Ammon's horn (tissue), 1 donor: ENCODE data around the gene CIAO2B.

Experiments used
- DNase-seq: peaks from one replicate; pipeline ENCODE4 v3.0.0-alpha.2; 2016; ENCODE audit warnings: low spot score

The CIAO2B gene

GRCh38 chr16:66886321-66886720, 47.9 kb downstream of the CIAO2B start:
- DNase-seq = no peak

DNA sequence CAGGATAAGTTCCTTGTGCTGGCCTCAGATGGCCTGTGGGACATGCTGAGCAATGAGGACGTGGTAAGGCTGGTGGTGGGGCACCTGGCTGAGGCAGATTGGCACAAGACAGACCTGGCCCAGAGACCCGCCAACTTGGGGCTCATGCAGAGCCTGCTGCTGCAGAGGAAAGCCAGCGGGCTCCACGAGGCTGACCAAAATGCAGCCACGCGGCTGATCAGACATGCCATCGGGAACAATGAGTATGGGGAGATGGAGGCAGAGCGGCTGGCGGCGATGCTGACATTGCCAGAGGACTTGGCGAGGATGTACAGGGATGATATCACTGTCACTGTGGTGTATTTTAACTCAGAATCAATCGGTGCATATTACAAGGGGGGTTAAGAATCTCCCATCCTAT, 48.7 kb downstream of the CIAO2B start:
- DNase-seq = no peak

GRCh38 chr16:66882702-66883101, 51.5 kb downstream of the CIAO2B start:
- DNase-seq = no peak
